Measurements from ENCODE around the gene IL17REL. TPM values are rescaled to one million over a fixed set of nuclear protein-coding genes. Genes with fewer than 3 reads are reported as not detected.

IL17REL gene
- polyA plus RNA-seq, 1 experiment, result not detected

- no peak overlapping the region for H3K4me3 ChIP-seq (ENCODE audit: low read depth, low read length)
- no peaks in the 10 kb centered on the region for H3K27me3 ChIP-seq (ENCODE audit: control insufficient read depth, insufficient read depth, low read length)
- DNase-seq (ENCODE audit: low read depth), result no peak
- CTCF ChIA-PET, result no interaction called here
- POLR2A ChIA-PET, result interaction anchor here (0.6 kb wide), 1 partner anchor 72 kb away, joined by 5 read pairs; no protein-coding TSS in a partner anchor
- peaks cover 27% of the 10 kb centered on the region for H3K36me3 ChIP-seq (ENCODE audit: control insufficient read depth, insufficient read depth, low read length)
- TF ChIP-seq, protein P1, sequence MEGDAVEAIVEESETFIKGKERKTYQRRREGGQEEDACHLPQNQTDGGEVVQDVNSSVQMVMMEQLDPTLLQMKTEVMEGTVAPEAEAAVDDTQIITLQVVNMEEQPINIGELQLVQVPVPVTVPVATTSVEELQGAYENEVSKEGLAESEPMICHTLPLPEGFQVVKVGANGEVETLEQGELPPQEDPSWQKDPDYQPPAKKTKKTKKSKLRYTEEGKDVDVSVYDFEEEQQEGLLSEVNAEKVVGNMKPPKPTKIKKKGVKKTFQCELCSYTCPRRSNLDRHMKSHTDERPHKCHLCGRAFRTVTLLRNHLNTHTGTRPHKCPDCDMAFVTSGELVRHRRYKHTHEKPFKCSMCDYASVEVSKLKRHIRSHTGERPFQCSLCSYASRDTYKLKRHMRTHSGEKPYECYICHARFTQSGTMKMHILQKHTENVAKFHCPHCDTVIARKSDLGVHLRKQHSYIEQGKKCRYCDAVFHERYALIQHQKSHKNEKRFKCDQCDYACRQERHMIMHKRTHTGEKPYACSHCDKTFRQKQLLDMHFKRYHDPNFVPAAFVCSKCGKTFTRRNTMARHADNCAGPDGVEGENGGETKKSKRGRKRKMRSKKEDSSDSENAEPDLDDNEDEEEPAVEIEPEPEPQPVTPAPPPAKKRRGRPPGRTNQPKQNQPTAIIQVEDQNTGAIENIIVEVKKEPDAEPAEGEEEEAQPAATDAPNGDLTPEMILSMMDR (IDR thresholded peaks at IDR 0.05; ENCODE audit: insufficient read depth, low read depth, low read length), result no peak
Observed at GRCh38 chr22:49965091-49966040, 47.2 kb downstream of the IL17REL start.

GRCh38 chr22:49964136-49965090 is 48.2 kb downstream of the IL17REL start:
- H3K36me3 ChIP-seq (ENCODE audit: control insufficient read depth, insufficient read depth, low read length), result peaks cover 27% of the 10 kb centered on the region
- POLR2A ChIA-PET, result no interaction called here
- CTCF ChIA-PET, result no interaction called here
- no peaks in the 10 kb centered on the region for H3K27me3 ChIP-seq (ENCODE audit: control insufficient read depth, insufficient read depth, low read length)
- H3K4me3 ChIP-seq (ENCODE audit: low read depth, low read length), result no peak overlapping the region
- no peak for DNase-seq (ENCODE audit: low read depth)
- TF ChIP-seq, protein P1 (IDR thresholded peaks at IDR 0.05; ENCODE audit: insufficient read depth, low read depth, low read length), result no peak

GRCh38 chr22:49963647-49964026 is 48.9 kb downstream of the IL17REL start:
- no peaks in the 10 kb centered on the region for H3K27me3 ChIP-seq (ENCODE audit: control insufficient read depth, insufficient read depth, low read length)
- POLR2A ChIA-PET, result no interaction called here
- TF ChIP-seq, protein P1 (IDR thresholded peaks at IDR 0.05; ENCODE audit: insufficient read depth, low read depth, low read length), result no peak
- CTCF ChIA-PET, result no interaction called here
- peaks cover 27% of the 10 kb centered on the region for H3K36me3 ChIP-seq (ENCODE audit: control insufficient read depth, insufficient read depth, low read length)
- DNase-seq (ENCODE audit: low read depth), result no peak
- no peak overlapping the region; the same call in 1 of the 2 replicates for H3K4me3 ChIP-seq (ENCODE audit: low read depth, low read length)

- H3K4me3 ChIP-seq (ENCODE audit: low read depth, low read length), result peak overlapping the region; percentile 90
- TF ChIP-seq, protein P1 (IDR thresholded peaks at IDR 0.05; ENCODE audit: insufficient read depth, low read depth, low read length), result no peak
- no peaks in the 10 kb centered on the region for H3K27me3 ChIP-seq (ENCODE audit: control insufficient read depth, insufficient read depth, low read length)
- ChIA-PET POLR2A (interaction anchor here (0.5 to 1.0 kb wide), 2 partner anchors 27 to 136 kb away, joined by 3 read pairs; no protein-coding TSS in a partner anchor), CTCF (interaction anchor here (1.8 kb wide), 1 partner anchor 67 kb away, joined by 8 read pairs; no protein-coding TSS in a partner anchor)
- peaks cover 27% of the 10 kb centered on the region for H3K36me3 ChIP-seq (ENCODE audit: control insufficient read depth, insufficient read depth, low read length)
- no peak for DNase-seq (ENCODE audit: low read depth)
Observed at GRCh38 chr22:49962751-49963646, 49.6 kb downstream of the IL17REL start.
